HEK293T (cell line): Measurements from ENCODE around the gene TNIK.

ENCODE experiments used
- SP1 ChIP-seq: fragments of 450-650 bp; IDR thresholded peaks from 2 replicates; pipeline ENCODE4 v1.6.1; 2017
- SUZ12 ChIP-seq: fragments of 450-650 bp; IDR thresholded peaks from 2 replicates; pipeline ENCODE4 v1.6.1; 2016; ENCODE audit warnings: mild to moderate bottlenecking

- TF ChIP-seq SP1 (no peak), SUZ12 (no peak)
Measured at GRCh38 chr3:171223396-171223795, 236.8 kb downstream of the TNIK start.
